Mesenchymal stem cell (in vitro differentiated cells and primary cell): ENCODE results near the gene AJAP1.
A peak's percentile ranks its signal among the peaks of the same experiment; 100 is the strongest.

ENCODE experiments used
- DNase-seq: peaks from one replicate; pipeline ENCODE4 v3.0.0-alpha.2; 2013
- H2AFZ ChIP-seq: one replicate; pipeline ENCODE4 v1.6.1; 2013; ENCODE audit warnings: low read depth, mild to moderate bottlenecking, control low read depth, inconsistent platforms, low read length, moderate library complexity
- H2AK5ac ChIP-seq: 2 replicates; pipeline ENCODE4 v1.6.1; 2013; ENCODE audit warnings: low read length, moderate library complexity, mild to moderate bottlenecking, inconsistent platforms; ENCODE audit not compliant: severe bottlenecking
- H2BK120ac ChIP-seq: one replicate; pipeline ENCODE4 v1.6.1; 2013; ENCODE audit warnings: low read depth, mild to moderate bottlenecking, inconsistent platforms, low read length, moderate library complexity
- H2BK12ac ChIP-seq, 2 experiments: one replicate each; pipeline ENCODE4 v1.6.1; 2013; ENCODE audit warnings: inconsistent platforms in 2 of 2, low read length in 2 of 2, mild to moderate bottlenecking in 2 of 2, moderate library complexity in 2 of 2, control low read depth in 1 of 2
- H2BK15ac ChIP-seq: one replicate; pipeline ENCODE4 v1.6.1; 2013; ENCODE audit warnings: mild to moderate bottlenecking, low read depth, inconsistent platforms; ENCODE audit not compliant: poor library complexity, severe bottlenecking
- H2BK5ac ChIP-seq: 2 replicates; pipeline ENCODE4 v1.6.1; 2013; ENCODE audit warnings: low read depth, mild to moderate bottlenecking, low read length, control low read depth, inconsistent platforms; ENCODE audit not compliant: poor library complexity, severe bottlenecking
- H3K14ac ChIP-seq, 2 experiments: one replicate each; pipeline ENCODE4 v1.6.1; 2013; ENCODE audit warnings: inconsistent platforms in 2 of 2, low read length in 2 of 2, control low read depth in 1 of 2, mild to moderate bottlenecking in 1 of 2, moderate library complexity in 1 of 2
- H3K18ac ChIP-seq, 2 experiments: one replicate each; pipeline ENCODE4 v1.6.1; 2013; ENCODE audit warnings: inconsistent platforms in 2 of 2, low read length in 2 of 2, control low read depth in 1 of 2, low read depth in 1 of 2, mild to moderate bottlenecking in 1 of 2
- H3K23ac ChIP-seq, 2 experiments: one replicate each; pipeline ENCODE4 v1.6.1; 2013; ENCODE audit warnings: inconsistent platforms in 2 of 2, low read length in 2 of 2, mild to moderate bottlenecking in 2 of 2, moderate library complexity in 2 of 2, control low read depth in 1 of 2
- H3K27ac ChIP-seq: 2 replicates; pipeline ENCODE4 v1.5.1; 2013; ENCODE audit warnings: mild to moderate bottlenecking, moderate library complexity, low read length, control low read depth, inconsistent platforms; ENCODE audit not compliant: poor library complexity, severe bottlenecking
- H3K27me3 ChIP-seq, 2 experiments: 2 replicates each; pipeline versions ENCODE4 v1.6.1 to v1.7.0; 2013; ENCODE audit warnings: low read length in 2 of 2, mild to moderate bottlenecking in 2 of 2, moderate library complexity in 2 of 2, control low read depth in 1 of 2, inconsistent platforms in 1 of 2; ENCODE audit not compliant: control insufficient read depth in 1 of 2, insufficient read depth in 1 of 2
- H3K36me3 ChIP-seq, 2 experiments: 2 replicates each; pipeline versions ENCODE4 v1.6.1 to v1.7.0; 2013; ENCODE audit warnings: low read length in 2 of 2, control low read depth in 1 of 2, inconsistent platforms in 1 of 2, low read depth in 1 of 2, mild to moderate bottlenecking in 1 of 2; ENCODE audit not compliant: insufficient read depth in 2 of 2, control insufficient read depth in 1 of 2
- H3K4ac ChIP-seq, 2 experiments: one replicate each; pipeline ENCODE4 v1.6.1; 2013; ENCODE audit warnings: inconsistent platforms in 2 of 2, low read length in 2 of 2, mild to moderate bottlenecking in 2 of 2, moderate library complexity in 2 of 2, control low read depth in 1 of 2, low read depth in 1 of 2
- H3K4me1 ChIP-seq: 2 replicates; pipeline ENCODE4 v1.6.1; 2013; ENCODE audit warnings: low read depth, low read length, control low read depth; ENCODE audit not compliant: control insufficient read depth, insufficient read depth
- H3K4me2 ChIP-seq: 2 replicates; pipeline ENCODE4 v1.6.1; 2013; ENCODE audit warnings: low read length, mild to moderate bottlenecking, inconsistent platforms; ENCODE audit not compliant: poor library complexity, severe bottlenecking
- H3K4me3 ChIP-seq, 2 experiments: 2 replicates each; pipeline versions ENCODE4 v1.5.1 to v1.7.0; 2013; ENCODE audit warnings: low read length in 2 of 2, mild to moderate bottlenecking in 2 of 2, control low read depth in 1 of 2, low read depth in 1 of 2; ENCODE audit not compliant: insufficient read depth in 1 of 2
- H3K79me1 ChIP-seq: replicated peaks from 2 replicates; pipeline ENCODE4 v1.6.1; 2013; ENCODE audit warnings: mild to moderate bottlenecking, control low read depth, low read length, inconsistent platforms; ENCODE audit not compliant: poor library complexity, severe bottlenecking
- H3K9ac ChIP-seq: 2 replicates; pipeline ENCODE4 v1.7.0; 2013; ENCODE audit warnings: mild to moderate bottlenecking, low read length, moderate library complexity
- H3K9me3 ChIP-seq: 2 replicates; pipeline ENCODE4 v1.7.0; 2013; ENCODE audit warnings: mild to moderate bottlenecking, low read length; ENCODE audit not compliant: control insufficient read depth
- H4K8ac ChIP-seq: one replicate; pipeline ENCODE4 v1.6.1; 2013; ENCODE audit warnings: inconsistent platforms, mild to moderate bottlenecking, low read length, moderate library complexity
- H4K91ac ChIP-seq: one replicate; pipeline ENCODE4 v1.6.1; 2013; ENCODE audit warnings: mild to moderate bottlenecking, low read length, inconsistent platforms
- WGBS: methylation state at CpG from one replicate; pipeline ENCODE4 v1.1.7; 2013; ENCODE audit warnings: mixed read lengths; 5-methylcytosine and 5-hydroxymethylcytosine counted together

AJAP1 gene

DNA sequence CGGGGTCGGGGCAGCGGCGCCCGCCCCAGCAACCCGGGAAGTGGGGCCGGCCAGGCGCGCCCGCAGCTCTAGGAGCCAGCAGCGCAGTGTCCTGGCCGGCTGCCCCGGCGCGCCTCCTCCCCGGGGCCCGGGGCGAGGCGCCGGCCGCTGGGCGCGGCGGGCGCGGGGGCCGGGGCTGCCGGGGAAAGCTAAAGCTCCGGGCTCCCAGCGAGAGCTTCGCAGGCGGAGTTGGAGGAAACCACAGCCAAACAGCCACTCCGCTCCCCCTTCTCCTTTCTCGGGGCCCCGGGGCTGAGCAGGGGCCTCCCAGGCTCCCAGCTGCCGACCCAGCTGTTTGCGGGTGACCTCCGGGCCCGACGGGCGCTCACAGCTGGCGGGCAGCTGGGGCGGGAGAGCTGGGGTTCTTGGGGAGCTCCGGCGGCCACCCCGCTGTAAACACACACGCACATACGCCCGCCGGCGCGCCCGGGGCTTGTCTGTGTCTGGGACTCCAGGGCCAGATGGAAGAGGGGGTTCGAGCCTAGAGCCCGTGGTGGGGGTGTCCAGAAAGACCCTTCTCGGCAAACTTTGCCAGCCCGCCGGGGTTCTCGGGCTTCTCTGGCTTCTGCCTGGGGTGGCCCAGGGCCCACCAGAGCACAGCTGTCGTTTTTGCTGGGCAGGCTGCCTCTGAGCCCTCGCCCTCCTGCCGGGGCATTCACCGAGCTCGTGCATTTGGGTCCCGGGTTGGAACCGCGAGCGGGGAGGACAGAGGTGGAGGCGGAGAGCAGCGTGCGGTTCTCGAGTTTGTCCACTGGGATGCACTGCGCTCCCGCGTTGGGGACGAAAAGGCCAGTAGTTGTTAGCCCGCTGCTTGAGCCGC, 1.5 kb downstream of the AJAP1 start:
- H3K18ac ChIP-seq = no peak overlapping the region
- H2AK5ac ChIP-seq = no peak overlapping the region
- H3K4me3 ChIP-seq = no peak overlapping the region
- peak overlapping the region; percentile 11 for H2AFZ ChIP-seq
- no peak for DNase-seq
- no peak overlapping the region for H3K14ac ChIP-seq
- H4K91ac ChIP-seq = no peak overlapping the region
- no peak overlapping the region for H2BK5ac ChIP-seq
- peaks cover 54 to 69% of the 10 kb centered on the region in 2 experiments for H3K27me3 ChIP-seq
- no peaks in the 10 kb centered on the region for H3K9me3 ChIP-seq
- no peak overlapping the region for H4K8ac ChIP-seq
- 3% methylated on average over 48 of the region's 78 CpGs for WGBS
- no peak overlapping the region for H3K27ac ChIP-seq
- no peak overlapping the region for H3K4me2 ChIP-seq
- no peak overlapping the region for H2BK15ac ChIP-seq
- H3K23ac ChIP-seq = no peak overlapping the region
- no peak overlapping the region for H3K4ac ChIP-seq
- H2BK120ac ChIP-seq = no peak overlapping the region
- no peak overlapping the region for H3K9ac ChIP-seq
- peaks cover 14% of the 10 kb centered on the region for H3K4me1 ChIP-seq
- H2BK12ac ChIP-seq = no peak overlapping the region
- H3K79me1 ChIP-seq = no peaks in the 10 kb centered on the region
- H3K36me3 ChIP-seq = no peaks in the 10 kb centered on the region

- no peak overlapping the region for H4K91ac ChIP-seq
Observed at GRCh38 chr1:4656533-4657140, 2.2 kb downstream of the AJAP1 start.

GRCh38 chr1:4657244-4657789, 2.9 kb downstream of the AJAP1 start:
- Histone ChIP-seq H3K27ac (no peak overlapping the region), H3K4me2 (no peak overlapping the region), H3K4me3 (no peak overlapping the region), H2AFZ (no peak overlapping the region), H2BK5ac (no peak overlapping the region), H2BK15ac (no peak overlapping the region), H3K9ac (no peak overlapping the region), H4K8ac (no peak overlapping the region), H2BK12ac (no peak overlapping the region), H3K4me1 (peaks cover 13% of the 10 kb centered on the region), H3K4ac (no peak overlapping the region), H3K79me1 (no peaks in the 10 kb centered on the region), H3K27me3 (peaks cover 47 to 69% of the 10 kb centered on the region in 2 experiments), H3K9me3 (no peaks in the 10 kb centered on the region), H3K36me3 (no peaks in the 10 kb centered on the region), H3K14ac (no peak overlapping the region), H4K91ac (no peak overlapping the region), H2BK120ac (no peak overlapping the region), H3K18ac (no peak overlapping the region), H3K23ac (no peak overlapping the region), H2AK5ac (no peak overlapping the region)
- 27% methylated on average over 9 of the region's 9 CpGs for WGBS
- DNase-seq = no peak

More at GRCh38 chr1:4656533-4657140, 2.2 kb downstream of the AJAP1 start:
- Histone ChIP-seq H3K14ac (no peak overlapping the region), H3K27me3 (peaks cover 50 to 72% of the 10 kb centered on the region in 2 experiments), H2AK5ac (no peak overlapping the region), H3K27ac (no peak overlapping the region), H2BK5ac (no peak overlapping the region), H3K4me3 (no peak overlapping the region), H3K9ac (no peak overlapping the region), H3K4me1 (peaks cover 13% of the 10 kb centered on the region), H3K4me2 (no peak overlapping the region), H3K4ac (no peak overlapping the region), H3K9me3 (no peaks in the 10 kb centered on the region), H3K79me1 (no peaks in the 10 kb centered on the region), H2BK12ac (no peak overlapping the region), H4K8ac (no peak overlapping the region), H3K36me3 (no peaks in the 10 kb centered on the region), H2BK15ac (no peak overlapping the region), H3K18ac (no peak overlapping the region), H3K23ac (no peak overlapping the region), H2AFZ (peak overlapping the region; percentile 11), H2BK120ac (no peak overlapping the region)
- WGBS = 25% methylated on average over 17 of the region's 17 CpGs
- no peak for DNase-seq

DNA sequence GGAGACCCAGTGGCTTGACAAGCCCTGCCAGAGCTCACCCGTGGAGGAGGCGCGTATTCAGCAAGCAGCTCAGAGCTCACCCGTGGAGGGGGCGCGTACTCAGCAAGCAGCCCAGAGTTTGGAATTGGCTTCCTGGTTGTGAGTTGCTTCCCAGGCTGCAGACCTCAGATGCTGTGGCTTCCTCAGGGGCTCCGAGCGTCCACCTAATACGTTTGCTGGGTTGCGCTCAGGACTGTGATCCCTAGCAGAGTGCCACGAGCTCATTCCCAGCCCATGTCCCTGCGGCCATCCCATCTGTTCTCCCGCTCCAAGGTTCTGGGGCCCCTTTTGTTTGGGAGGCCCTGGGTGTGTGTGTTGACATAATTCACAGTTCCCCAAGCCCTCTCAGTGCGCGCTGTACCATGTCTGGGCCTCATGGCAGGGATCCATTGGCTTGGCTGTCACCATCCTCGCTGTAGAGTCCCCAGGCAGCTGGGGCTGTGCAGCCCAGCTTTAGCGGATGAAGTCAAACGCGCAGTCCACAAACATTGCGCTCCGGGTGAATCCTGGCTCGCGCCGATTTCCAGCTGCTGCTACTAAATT, 3.6 kb downstream of the AJAP1 start:
- WGBS = 75% methylated on average over 24 of the region's 24 CpGs
- DNase-seq = no peak

More for the DNA sequence above, 3.6 kb downstream of the AJAP1 start:
- H2BK5ac ChIP-seq = no peak overlapping the region
- H3K18ac ChIP-seq = no peak overlapping the region
- H2BK12ac ChIP-seq = no peak overlapping the region
- no peak overlapping the region for H2BK120ac ChIP-seq
- no peak overlapping the region for H3K4ac ChIP-seq
- no peak overlapping the region for H3K14ac ChIP-seq
- no peak overlapping the region for H3K9ac ChIP-seq
- no peak overlapping the region for H2AFZ ChIP-seq
- H2AK5ac ChIP-seq = no peak overlapping the region
- H3K36me3 ChIP-seq = no peaks in the 10 kb centered on the region
- no peak overlapping the region for H2BK15ac ChIP-seq
- H3K9me3 ChIP-seq = no peaks in the 10 kb centered on the region
- no peak overlapping the region for H4K8ac ChIP-seq
- no peaks in the 10 kb centered on the region for H3K79me1 ChIP-seq
- peaks cover 10% of the 10 kb centered on the region for H3K4me1 ChIP-seq
- no peak overlapping the region for H3K4me3 ChIP-seq
- no peak overlapping the region for H3K23ac ChIP-seq
- no peak overlapping the region for H3K27ac ChIP-seq
- H4K91ac ChIP-seq = no peak overlapping the region
- no peak overlapping the region for H3K4me2 ChIP-seq
- H3K27me3 ChIP-seq = peaks cover 41 to 62% of the 10 kb centered on the region in 2 experiments
